ENCODE measurements around the gene PRKCH. TPM values are rescaled to one million over a fixed set of nuclear protein-coding genes. Genes with fewer than 3 reads are reported as not detected.

The PRKCH gene
- polyA plus RNA-seq, 2 of the 4 experiments (the other 2 are of a cell fraction): 10.0 to 10.2 TPM

- TF ChIP-seq BCL3 (IDR thresholded peaks at IDR 0.05) (no peak), ELK1 (IDR thresholded peaks at IDR 0.05; ENCODE audit: low read depth, low read length) (no peak), USF2 (IDR thresholded peaks at IDR 0.05) (no peak), MYC (IDR thresholded peaks at IDR 0.05; ENCODE audit: borderline replicate concordance, low read length) (no peak), KDM1A (IDR thresholded peaks at IDR 0.05; ENCODE audit: low read depth) (no peak)
Observed at GRCh38 chr14:61338457-61338856, 17.1 kb downstream of the PRKCH start (continued).

- FAIRE-seq: no peak
- CTCF ChIA-PET: no interaction called here
- Histone ChIP-seq H3K4me1 (0 out of 3 replicates have a peak, but pooled peaks cover 5% of the 10 kb centered on the region), H3K27ac (no peak overlapping the region), H3K9me3 (no peaks in the 10 kb centered on the region), H3K4me2 (no peak overlapping the region), H3K4me3 (no peak overlapping the region)
- DNase-seq (ENCODE audit: low read depth in 1 of 2, low spot score in 1 of 2): no peak
- TF ChIP-seq GATA3 (IDR thresholded peaks at IDR 0.05; ENCODE audit: borderline replicate concordance) (no peak), EHMT2 (IDR thresholded peaks at IDR 0.05; ENCODE audit: low read depth) (no peak), ZC3H11A (IDR thresholded peaks at IDR 0.05) (no peak), ZFP36 (IDR thresholded peaks at IDR 0.05; ENCODE audit: borderline replicate concordance, partially characterized antibody) (peak; percentile 26), JUN (IDR thresholded peaks at IDR 0.05) (no peak)
- ATAC-seq: no peak
- WGBS (ENCODE audit: missing lambda C conversion rate): 50% methylated on average over 5 of the region's 5 CpGs
- POLR2A ChIA-PET: no interaction called here
Observed at GRCh38 chr14:61341275-61342206, 20.2 kb downstream of the PRKCH start.

- WGBS (ENCODE audit: missing lambda C conversion rate): 86% methylated on average over 5 of the region's 5 CpGs
- Histone ChIP-seq H3K4me1 (peaks cover 10% of the 10 kb centered on the region; the same call in 1 of the 3 replicates), H3K9me3 (no peaks in the 10 kb centered on the region), H3K4me2 (no peak overlapping the region), H3K27ac (no peak overlapping the region), H3K4me3 (no peak overlapping the region)
- no peak for ATAC-seq
- POLR2A ChIA-PET: no interaction called here
- CTCF ChIA-PET: no interaction called here
- FAIRE-seq: no peak
- no peak for DNase-seq (ENCODE audit: low read depth in 1 of 2, low spot score in 1 of 2)
- TF ChIP-seq SREBF2 (IDR thresholded peaks at IDR 0.05) (no peak), SMC3 (IDR thresholded peaks at IDR 0.05) (no peak), USF2 (IDR thresholded peaks at IDR 0.05) (no peak), NFE2L2 (conservative IDR thresholded peaks at IDR 0.05; ENCODE audit: low read length) (no peak), HOXA7 (CRISPR knock-in tag; IDR thresholded peaks at IDR 0.05) (no peak), PHF8 (IDR thresholded peaks at IDR 0.05; ENCODE audit: borderline replicate concordance, low read depth) (no peak), RNF2 (IDR thresholded peaks at IDR 0.05; ENCODE audit: borderline replicate concordance, low read depth) (no peak)
Observed at GRCh38 chr14:61342486-61342885, 21.1 kb downstream of the PRKCH start.

GRCh38 chr14:61342932-61343331, 21.6 kb downstream of the PRKCH start:
- ChIA-PET POLR2A (no interaction called here), CTCF (no interaction called here)
- no peak overlapping the region for H3K4me2 ChIP-seq
- no peaks in the 10 kb centered on the region for H3K9me3 ChIP-seq
- FAIRE-seq (no peak), ATAC-seq (no peak), DNase-seq (ENCODE audit: low read depth in 1 of 2, low spot score in 1 of 2) (no peak)
- H3K27ac ChIP-seq: no peak overlapping the region
- H3K4me1 ChIP-seq: peaks cover 10% of the 10 kb centered on the region; the same call in 1 of the 3 replicates
- H3K4me3 ChIP-seq: no peak overlapping the region
- WGBS (ENCODE audit: missing lambda C conversion rate): 68% methylated on average over 5 of the region's 5 CpGs
- no peak for TF ChIP-seq HOXB13 (CRISPR knock-in tag; IDR thresholded peaks at IDR 0.05; ENCODE audit: low read depth)
- TF ChIP-seq HOXA7 (CRISPR knock-in tag; IDR thresholded peaks at IDR 0.05): no peak
- TF ChIP-seq ZFP36 (IDR thresholded peaks at IDR 0.05; ENCODE audit: borderline replicate concordance, partially characterized antibody): no peak
- TF ChIP-seq NFE2L2 (conservative IDR thresholded peaks at IDR 0.05; ENCODE audit: low read length): no peak
- no peak for TF ChIP-seq JUNB (IDR thresholded peaks at IDR 0.05)
- no peak for TF ChIP-seq POLR2AphosphoS2 (conservative IDR thresholded peaks at IDR 0.05; ENCODE audit: low read length)
- no peak for TF ChIP-seq KDM1A (IDR thresholded peaks at IDR 0.05; ENCODE audit: low read depth)
- no peak for TF ChIP-seq SMC3 (IDR thresholded peaks at IDR 0.05)
- TF ChIP-seq ELK1 (IDR thresholded peaks at IDR 0.05; ENCODE audit: low read depth, low read length): no peak
- TF ChIP-seq EHF (CRISPR knock-in tag; IDR thresholded peaks at IDR 0.05): no peak
- TF ChIP-seq HES2 (IDR thresholded peaks at IDR 0.05): no peak
- TF ChIP-seq TFCP2L1 (CRISPR knock-in tag; IDR thresholded peaks at IDR 0.05): no peak
- TF ChIP-seq RNF2 (IDR thresholded peaks at IDR 0.05; ENCODE audit: borderline replicate concordance, low read depth): no peak

Data from A549 (cell line).